CD4-positive, alpha-beta T cell treated with Interleukin-4 for 4 hours (primary cell): ENCODE data around the gene F7.

Experiments
- DNase-seq: peaks from one replicate; pipeline ENCODE4 v3.0.0-alpha.2; 2020

Gene F7

GRCh38 chr13:113119822-113120189 lies 14.2 kb downstream of the F7 start:
- no peak for DNase-seq

- no peak for DNase-seq
Observed at GRCh38 chr13:113120300-113121182, 14.9 kb downstream of the F7 start.

- DNase-seq = no peak
Observed at GRCh38 chr13:113121183-113121927, 15.8 kb downstream of the F7 start.

GRCh38 chr13:113121928-113122471 lies 16.4 kb downstream of the F7 start:
- no peak for DNase-seq

GRCh38 chr13:113122550-113123225 lies 17.1 kb downstream of the F7 start, which contains the start of gene F10:
Gene F10, plus strand, starts transcription at chr13:113122799. Its CDS starts 57 bp downstream, at chr13:113122856.
- no peak for DNase-seq

- no peak for DNase-seq
Observed at GRCh38 chr13:113123226-113124201, 17.9 kb downstream of the F7 start.

- no peak for DNase-seq
Observed at GRCh38 chr13:113124211-113124970, 18.8 kb downstream of the F7 start.

- DNase-seq = no peak
Observed at GRCh38 chr13:113125506-113126264, 20.1 kb downstream of the F7 start.

- DNase-seq = no peak
Observed at GRCh38 chr13:113126265-113127150, 20.9 kb downstream of the F7 start.

- DNase-seq = no peak
Observed at GRCh38 chr13:113129480-113129879, 23.9 kb downstream of the F7 start.

GRCh38 chr13:113129921-113130750 lies 24.5 kb downstream of the F7 start:
- DNase-seq = peak; percentile 21

- no peak for DNase-seq
Observed at GRCh38 chr13:113135281-113135760, 29.7 kb downstream of the F7 start.

- DNase-seq = no peak
Observed at GRCh38 chr13:113137691-113138298, 32.2 kb downstream of the F7 start.

GRCh38 chr13:113138792-113139551 lies 33.4 kb downstream of the F7 start:
- no peak for DNase-seq

GRCh38 chr13:113139577-113139976 lies 34.0 kb downstream of the F7 start:
- no peak for DNase-seq

GRCh38 chr13:113140677-113141600 lies 35.3 kb downstream of the F7 start:
- no peak for DNase-seq
